Dermis blood vessel endothelial cell (primary cell): ENCODE data around the gene ASCC3. TPM values are rescaled to one million over a fixed set of nuclear protein-coding genes. Genes with fewer than 3 reads are reported as not detected.

Source experiments
- DNase-seq: peaks from one replicate; pipeline ENCODE4 v3.0.0; 2010
- total RNA-seq: library from RNA; depleted of rRNA; stranded (reverse); fragments of >200 nt; gene quantifications from 2 replicates; pipeline ENCODE4 v1.2.3, GENCODE V29; 2014

Gene ASCC3
- total RNA-seq, 1 donor from 2014 or later, result 76.7 TPM

DNA sequence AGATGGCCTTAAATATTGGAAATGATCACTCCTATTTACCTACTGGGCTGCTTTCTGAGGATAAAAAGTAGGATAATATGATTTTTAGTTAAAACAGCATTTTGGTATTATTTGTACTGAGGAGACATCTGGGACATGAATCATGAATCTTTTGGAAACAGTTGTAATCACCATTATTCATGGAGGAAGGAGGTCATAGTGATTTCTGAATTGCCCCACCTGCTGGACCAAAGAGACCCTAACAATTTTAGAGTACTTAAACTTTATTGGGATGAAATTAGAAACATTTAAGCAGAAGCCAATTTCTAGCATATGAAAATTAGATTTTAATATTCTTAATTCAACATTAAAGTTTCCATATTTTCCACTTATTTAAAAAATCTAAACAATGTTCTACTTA is 308.0 kb downstream of the ASCC3 start:
- DNase-seq, result peak; percentile 69

DNA sequence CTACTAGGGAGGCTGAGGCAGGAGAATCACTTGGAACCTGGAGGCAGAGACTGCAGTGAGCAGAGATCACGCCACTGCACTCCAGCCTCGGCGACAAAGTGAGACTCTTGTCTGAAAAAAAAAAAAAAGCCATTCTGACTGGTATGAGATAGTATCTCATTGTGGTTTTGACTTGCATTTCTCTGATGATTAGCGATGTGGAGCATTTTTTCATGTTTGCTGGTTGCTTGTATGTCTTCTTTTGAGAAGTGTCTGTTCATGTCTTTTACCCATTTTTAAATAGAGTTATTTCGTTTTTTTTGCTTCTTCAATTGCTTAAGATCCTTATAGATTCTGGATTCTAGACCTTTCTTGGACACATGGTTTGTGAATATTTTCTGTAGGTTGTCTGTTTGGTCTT is 312.9 kb downstream of the ASCC3 start:
- no peak for DNase-seq

DNA sequence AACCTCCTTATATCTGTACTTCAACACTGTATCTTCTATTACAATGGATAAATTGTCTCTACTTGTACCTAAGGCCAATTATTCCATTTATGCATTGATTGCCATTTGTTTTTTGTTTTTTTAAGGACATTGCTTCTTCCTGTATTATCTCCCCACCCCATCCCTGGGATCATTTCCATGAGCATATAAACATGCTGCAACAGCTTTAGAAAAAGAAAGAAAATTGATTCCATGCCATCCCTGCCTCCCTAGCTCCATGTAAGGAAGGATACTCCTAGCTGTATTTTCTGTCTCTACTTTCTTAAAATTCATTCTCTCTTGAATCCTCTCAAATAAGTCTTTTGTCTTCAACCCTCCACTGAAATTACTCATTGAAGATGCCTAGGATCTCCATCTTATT is 314.6 kb downstream of the ASCC3 start:
- DNase-seq, result no peak

DNA sequence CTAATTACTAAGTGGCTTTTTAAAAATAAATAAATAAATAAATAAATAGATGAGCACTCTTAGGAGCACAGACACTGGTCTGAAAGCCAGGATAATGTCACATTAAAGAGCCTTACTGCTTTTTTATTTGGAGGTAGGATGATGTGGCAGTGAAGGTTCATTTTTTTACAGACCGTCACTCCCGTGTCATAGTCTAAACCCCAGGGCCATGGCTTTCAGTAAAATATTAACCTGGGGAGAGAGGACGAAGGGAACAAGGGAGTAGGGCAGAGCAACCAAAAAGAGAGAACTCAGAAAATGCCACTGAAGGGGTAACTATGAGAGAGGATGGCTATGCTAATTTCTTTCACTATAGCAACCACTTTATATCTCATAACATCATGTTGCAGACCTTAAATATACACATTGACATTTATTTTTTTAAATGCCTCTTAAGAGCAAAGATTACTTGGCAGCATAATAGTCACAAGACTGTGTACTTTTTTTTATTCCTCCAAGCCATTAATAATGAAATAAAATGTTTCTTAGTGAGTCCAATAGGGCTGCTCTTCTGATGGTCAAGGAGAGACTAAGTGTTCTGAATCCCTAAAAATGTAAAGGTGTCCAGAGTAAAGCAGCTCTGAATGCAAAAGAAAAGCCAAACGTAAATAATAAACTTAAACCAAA is 315.6 kb downstream of the ASCC3 start:
- DNase-seq, result no peak

DNA sequence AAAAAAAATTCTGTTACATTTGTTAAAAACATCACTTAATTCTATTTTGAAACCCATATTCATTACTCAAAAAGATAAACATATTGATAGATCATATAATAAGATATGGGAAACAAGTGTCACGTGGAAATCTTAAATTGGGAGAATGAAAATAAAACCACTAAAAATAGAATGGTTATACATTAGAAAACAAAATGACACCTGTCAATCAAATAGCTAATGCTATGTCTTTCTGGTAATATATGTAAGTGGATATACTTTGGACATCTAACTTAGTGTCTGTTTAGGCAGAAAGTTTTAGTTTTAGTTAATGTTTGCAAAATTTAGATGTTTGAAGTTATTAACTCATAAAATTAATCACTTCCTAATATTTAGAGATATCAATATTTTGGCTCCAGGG is 321.3 kb downstream of the ASCC3 start:
- DNase-seq, result no peak

DNA sequence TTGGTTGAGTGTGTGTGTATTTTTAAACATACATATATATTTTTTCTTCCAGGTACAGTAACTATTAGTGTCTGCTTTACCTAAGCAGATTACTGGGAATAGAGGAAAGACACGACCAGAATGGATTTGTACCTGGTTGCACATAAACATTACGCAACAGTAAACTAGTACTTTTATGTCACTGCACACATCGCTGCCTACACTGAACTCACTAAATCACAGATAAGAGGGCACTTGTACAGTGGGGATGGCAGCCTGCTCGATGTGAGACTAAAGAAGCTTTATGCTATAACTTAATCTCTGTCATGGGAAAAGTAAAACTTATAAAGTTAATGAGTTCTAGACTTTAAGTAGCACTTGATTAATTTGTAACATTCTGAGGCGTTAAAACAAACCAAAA is 326.9 kb downstream of the ASCC3 start:
- DNase-seq, result no peak

DNA sequence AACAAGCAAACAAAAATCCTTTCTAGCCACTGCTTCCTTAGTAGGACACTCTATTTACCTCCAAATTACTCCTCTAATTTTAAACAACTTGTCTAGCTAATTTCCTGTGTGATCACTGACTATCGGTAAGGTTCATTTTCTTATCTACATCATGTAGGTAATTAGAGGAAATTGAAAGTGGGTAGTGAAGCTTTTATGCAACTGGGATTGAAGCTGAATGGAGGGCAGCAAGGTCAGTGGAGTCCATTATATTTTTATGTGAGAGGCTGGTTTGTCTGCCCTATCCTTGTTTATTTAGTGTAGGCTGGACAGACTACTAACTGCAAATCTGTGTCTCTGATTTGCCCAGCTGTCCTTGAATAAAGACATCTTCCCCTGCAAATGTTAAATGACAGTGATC is 327.9 kb downstream of the ASCC3 start:
- DNase-seq, result no peak

DNA sequence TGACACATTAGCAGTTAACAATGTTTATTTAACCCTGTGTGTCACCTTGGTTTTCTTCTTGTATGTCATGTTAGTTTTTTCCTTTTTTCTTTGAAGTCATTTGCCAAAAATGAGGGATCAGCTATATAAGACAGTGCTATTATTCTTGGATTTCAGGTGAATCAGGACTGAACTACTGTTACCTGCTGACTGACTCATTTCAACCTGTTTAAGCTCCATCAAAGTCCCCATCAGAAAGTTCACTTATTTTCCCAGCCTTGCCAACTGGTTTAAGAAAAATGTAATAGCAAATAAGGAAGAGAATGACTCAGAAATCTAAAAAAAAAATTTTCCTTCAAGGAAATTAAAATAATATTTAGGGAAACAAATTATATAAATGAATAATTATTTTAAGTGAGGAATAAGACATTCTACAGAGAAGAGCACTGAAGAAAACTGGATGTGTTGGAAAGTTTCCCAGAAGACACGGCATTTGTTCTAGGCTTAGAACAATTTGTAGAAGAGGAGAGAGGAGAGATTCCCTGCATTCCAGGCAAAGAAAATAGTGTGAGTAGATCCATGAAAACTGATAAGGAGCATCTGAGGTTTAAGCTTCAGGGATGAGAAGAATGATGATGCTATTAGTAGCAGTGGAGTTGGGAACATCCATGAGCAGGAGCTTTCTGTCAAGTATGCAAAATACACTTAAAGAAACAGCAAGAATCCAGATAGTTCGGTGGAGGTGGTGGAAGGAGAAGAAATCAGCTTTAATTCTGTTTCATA is 331.5 kb downstream of the ASCC3 start:
- no peak for DNase-seq

DNA sequence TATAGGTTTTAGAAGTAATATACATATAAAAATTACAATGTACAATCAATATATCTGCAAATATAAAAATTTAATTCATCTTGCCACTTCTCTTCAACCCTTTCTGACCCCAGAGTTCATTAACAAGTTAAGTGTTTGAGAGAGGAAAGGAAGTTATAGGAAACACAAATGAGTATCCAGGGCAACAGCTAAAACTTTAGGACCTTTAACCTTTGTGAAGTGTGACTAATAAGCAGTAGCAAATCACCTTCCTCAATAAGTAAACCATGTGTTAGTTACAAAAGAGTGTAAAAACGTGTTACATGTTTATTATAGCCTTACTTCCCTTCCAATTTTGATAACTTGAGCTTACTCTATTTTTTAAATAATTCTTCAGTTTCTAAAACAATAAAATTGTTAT is 343.0 kb downstream of the ASCC3 start:
- DNase-seq, result peak; percentile 61

DNA sequence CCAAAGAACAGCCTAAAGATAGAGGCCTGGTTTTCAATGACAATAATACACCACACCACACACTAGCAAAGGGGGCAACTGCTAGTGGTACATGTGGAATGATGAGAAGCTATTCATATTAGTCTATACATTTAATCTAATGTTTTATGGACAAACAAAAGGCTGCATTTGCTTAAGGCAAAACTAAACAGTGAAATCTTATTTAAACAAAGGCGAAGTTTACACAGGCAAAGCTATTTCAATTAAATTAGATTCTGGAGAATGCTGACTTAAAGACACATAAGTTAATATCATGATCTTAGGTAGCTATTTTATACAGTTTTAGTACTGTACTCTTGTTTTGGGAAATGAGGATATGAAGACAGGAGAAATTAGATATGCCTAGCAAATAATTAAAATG is 362.5 kb downstream of the ASCC3 start:
- no peak for DNase-seq

DNA sequence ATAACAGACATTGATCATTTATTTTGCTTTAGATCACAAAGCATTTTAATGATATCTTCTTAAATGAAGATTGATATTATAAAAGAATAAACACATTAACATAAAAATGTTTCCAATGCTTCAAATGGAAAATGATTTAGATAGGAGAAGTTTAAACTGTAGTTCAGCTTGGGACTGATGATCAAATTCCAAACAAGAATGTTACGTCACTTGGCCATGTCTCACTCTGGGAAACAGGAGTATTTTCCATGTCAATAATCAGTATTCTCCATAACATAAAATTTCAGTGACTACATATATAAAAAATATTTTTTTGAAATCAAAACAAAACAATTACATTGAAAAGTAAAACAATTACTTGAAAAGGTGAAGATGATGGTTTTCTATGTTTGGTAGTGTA is 363.5 kb downstream of the ASCC3 start:
- no peak for DNase-seq

DNA sequence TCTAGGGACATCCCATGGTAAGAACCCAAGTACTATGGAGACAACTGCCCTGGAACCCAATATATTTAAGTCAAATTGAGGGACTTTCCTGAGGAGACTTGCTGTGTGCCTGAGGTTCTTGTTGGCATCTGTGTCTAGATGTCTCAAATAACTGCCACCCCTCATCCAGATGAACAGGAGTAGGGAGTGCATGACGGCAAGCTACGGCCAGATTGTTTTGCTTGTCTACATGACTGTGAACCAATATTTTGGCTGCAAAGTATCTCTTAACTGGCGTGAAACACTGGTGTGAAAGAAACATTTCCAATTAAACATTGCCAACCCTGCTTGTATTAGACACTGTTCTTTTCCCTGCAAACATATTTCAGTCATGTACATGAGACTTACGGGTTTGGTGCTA is 364.0 kb downstream of the ASCC3 start:
- no peak for DNase-seq

DNA sequence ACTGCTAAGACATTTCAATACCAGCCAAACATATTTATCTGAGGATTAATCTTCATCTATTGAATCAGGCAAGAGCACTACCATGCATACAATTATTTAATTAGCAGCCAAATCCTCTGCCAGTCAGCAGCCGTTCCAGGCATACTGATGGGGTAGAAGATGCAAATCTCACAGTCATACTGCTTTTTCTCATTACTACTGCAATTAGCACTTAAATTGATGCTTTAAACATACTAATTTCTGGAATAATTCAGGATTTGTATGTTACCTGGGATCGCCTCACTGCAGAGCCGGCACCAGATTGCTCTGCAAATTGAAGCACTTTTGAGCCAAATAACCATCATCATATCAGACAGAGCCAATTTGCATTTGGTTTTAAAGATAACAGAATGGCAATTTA is 366.5 kb downstream of the ASCC3 start:
- no peak for DNase-seq

DNA sequence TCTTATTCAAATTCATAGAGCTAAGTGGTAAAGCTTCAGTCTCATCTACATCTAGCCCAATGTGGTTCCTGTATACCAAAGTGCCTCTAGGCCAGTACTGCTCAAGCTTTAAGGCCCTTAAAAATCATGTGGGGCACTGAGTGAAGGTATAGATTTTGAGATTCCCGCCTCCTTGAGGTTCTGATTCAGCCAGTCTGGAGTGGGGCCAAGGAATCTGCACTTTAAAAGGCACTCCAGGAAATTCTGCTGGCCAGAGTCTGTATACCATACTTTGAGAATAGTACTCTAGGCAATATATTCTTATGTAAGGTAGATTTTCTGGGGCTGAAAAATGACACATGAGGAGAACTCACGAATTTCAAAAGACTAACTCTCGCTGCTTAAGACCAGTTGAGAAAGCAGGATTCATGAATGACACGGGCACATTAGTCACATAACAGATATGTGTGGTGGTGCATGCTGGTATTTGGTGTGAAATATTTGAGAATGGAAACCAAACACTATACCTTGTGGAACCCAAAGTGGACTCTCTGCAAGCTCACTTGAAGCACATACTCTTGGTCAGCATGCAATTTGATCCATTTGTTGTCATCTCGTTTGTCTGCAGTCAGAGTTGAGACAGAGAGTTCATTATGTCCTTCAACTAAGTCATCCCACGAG is 368.8 kb downstream of the ASCC3 start:
- no peak for DNase-seq

DNA sequence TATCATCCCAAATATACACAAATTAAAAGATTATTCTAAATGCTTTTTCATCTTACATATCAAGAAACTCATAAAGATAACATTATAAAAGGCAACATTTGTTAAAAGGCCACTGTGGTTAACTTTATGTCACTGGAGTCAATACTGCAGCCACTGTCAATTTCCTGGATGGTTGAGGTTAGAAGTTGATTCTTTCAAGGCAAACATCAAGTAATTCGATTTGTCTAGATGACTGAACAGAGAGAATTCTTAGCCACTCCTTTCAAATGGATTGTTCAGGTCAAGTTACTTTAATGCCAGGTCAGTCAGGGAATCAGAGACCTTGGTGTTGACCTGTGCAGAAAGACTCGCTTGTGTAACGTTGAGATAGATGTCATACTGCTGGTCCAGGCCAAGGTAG is 372.0 kb downstream of the ASCC3 start:
- no peak for DNase-seq

DNA sequence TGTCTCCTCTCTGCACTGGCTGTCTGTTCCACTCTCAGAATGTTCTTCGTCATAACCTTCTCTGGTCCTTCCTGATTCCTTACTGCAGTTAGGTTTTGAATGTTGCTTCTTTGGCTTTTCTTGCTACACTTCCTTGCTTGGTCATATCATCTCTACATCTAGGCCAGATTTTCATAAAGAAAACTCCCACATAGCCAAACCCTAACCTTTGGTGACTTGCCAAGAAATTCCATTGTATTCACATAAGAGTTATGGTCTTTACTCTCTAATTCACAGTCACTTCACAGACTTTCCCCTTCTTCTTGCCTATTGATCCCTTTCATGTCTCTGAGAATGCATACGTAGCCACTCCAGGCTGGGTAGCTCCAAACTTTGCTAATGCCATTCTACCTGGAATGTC is 374.5 kb downstream of the ASCC3 start:
- peak; percentile 49 for DNase-seq

DNA sequence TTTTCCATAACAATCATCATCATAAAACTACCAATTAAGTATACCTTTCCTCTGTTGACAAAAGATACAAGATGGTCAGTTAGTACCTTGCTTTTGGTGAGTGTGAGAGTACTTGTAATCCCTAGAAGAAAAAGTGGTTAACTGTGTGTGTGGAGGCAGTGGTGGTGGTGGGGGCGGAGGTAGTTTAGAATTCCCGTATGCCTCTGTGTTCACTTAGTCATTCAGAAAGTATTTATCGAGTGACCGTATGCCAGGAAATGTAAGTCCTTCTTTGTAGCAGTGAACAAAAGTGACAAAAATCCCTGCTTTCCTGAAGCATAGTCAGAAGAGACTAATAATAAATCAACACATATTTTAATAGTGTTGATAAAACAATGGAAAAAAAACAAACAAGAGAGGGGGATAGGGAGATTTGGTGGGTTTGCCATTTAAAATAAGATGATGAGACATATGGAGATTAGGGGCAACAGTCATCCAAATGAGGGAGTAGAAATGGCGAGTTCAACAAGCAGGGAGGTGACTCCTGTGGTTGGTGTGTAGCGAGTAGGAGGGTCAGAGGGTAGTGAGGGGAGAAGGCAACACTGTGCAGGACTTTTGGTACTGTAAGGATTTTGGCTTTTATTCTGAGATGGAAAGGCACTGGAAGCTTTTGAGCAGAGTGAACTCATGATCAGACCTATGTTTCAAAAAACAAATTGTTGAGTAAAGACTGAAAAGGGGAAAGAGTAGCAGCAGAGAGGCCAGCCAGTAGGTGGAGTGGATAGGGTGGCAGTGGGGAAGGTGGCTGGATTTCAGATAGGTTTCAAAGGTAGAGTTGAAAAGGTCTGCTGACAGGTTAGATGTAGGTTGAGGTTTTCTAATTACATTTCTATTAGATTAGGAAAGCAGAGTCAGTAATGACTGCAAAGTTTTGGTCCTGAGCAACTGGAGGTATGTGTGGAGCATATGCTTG is 376.1 kb downstream of the ASCC3 start:
- DNase-seq, result peak; percentile 74

DNA sequence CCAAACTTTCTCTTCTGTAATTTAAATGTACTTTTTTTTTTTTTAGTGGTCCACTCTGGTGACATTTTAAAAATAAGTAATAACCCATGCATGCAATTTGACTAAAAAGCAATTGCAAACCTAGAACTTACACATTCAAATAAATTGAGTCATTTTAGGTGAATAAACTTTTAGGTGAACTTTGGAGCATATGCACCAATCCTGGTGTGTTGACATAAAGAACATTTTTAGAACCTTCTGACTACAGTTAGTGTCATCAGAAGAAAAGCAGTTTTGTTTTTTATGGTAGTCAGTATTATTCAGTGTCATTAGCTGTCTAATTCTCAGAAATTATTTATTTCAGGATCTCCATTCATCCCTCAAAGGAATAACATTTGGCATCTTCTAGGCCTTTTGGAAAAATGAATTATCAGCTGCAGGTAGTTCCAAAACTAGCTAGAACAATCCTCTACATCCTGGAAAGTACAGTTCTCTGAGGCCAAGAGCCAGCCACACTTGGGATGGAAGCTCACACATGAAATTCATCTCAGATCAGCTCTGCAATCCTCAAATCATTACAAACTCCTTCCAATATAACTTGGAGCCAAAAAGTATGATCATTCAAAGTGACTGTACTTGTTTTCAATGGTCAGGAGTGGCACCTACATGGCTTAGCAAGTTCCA is 378.0 kb downstream of the ASCC3 start:
- DNase-seq, result no peak

DNA sequence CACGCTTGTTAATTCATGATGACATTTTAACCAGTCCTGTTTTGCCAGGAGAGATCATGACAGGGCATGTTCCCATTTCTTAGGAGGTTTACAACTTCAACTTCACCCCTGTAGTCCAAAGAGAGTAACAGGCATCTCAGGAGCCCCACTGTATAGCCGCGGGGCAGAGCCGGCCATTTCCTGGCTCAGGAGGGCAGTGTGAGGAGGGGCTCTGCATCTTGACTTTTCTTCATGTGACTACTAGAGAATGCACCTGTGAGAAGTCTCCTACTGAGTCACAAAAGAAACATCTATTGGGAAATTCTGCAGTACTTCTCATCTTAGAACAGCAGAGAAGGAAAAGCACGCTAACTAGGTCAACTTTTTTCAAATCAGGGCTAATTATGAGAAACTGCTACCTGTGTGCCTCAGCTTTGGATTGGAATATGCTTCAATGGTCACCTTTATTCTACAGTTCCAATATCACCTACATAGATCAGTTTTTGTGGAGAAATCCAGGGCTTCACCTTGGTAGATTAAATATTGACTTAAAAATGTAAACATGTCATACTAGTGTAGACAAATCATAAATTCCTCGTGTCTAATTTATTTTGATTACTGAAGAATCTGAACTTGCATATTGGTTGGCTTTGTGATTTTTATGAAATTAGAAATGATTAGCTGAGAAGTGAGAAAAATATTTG is 387.8 kb downstream of the ASCC3 start:
- DNase-seq, result no peak

DNA sequence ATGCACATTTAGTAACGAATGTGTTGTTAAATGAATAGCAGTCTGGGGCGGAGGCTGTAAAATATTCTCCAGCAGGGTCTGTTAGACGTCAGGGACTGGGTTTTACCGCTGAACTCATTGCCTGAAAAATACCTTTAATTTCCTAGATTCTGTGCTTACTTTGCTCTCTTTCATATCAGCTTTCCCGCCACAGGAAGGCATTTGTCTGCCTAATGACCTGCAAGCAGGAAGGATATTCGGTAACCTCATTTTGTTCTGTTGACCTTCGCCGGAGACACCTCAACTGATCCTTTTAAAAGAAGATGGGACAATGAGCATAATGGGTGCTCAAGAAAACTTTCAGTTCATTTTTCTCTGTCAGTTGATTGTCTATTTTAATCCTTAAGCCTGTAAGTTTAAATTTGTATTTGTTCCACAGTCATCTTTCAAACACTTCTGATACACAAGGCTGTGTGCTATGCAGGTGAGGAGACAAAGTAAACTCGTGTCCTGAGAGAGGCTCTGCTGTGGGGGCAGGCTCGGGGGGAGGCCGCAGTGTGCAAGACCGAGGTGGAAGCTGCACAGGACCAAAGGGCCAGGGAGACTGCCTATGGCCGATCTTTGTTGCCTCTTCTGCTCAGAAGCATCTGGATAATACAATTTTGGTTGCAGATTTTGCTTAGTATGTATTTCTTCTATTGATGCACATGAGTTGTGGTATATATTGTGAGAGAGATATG is 389.0 kb downstream of the ASCC3 start:
- peak; percentile 4 for DNase-seq

DNA sequence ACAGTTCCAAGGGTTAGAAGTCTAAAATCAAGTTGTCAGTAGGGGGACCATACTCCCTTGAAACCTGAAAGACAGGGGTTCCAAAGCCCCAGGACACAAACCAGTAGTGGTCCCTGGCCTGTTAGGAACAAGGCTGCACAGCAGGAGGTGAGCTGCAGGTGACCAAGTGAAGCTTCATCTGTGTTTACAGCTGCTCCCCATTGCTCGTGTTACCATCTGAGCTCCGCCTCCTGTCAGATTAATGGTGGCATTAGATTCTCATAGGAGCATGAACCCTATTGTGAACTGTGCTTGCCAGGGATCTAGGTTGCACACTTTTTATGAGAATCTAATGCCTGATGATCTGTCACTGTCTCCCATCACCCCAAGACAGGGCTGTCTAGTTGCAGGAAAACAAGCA is 391.1 kb downstream of the ASCC3 start:
- no peak for DNase-seq
